WTC11 (cell line): ENCODE results near the gene STK31.

Experiments used
- FOXP1 ChIP-seq: sonication (generic); formaldehyde crosslinking; IDR thresholded peaks from 2 replicates; pipeline ENCODE4 v1.8.0; 2022; ENCODE audit warnings: missing genetic modification reagents, mild to moderate bottlenecking, moderate library complexity, borderline replicate concordance
- FOXP4 ChIP-seq: sonication (generic); formaldehyde crosslinking; IDR thresholded peaks from 2 replicates; pipeline ENCODE4 v1.8.0; 2022; ENCODE audit warnings: mild to moderate bottlenecking, missing genetic modification reagents
- RELA ChIP-seq: sonication (generic); formaldehyde crosslinking; IDR thresholded peaks from 2 replicates; pipeline ENCODE4 v1.8.1; 2022; ENCODE audit warnings: missing genetic modification reagents, mild to moderate bottlenecking, borderline replicate concordance
- TEAD1 ChIP-seq: sonication (generic); formaldehyde crosslinking; IDR thresholded peaks from 2 replicates; pipeline ENCODE4 v1.8.0; 2022; ENCODE audit warnings: mild to moderate bottlenecking, missing genetic modification reagents
- USF1 ChIP-seq: sonication (generic); formaldehyde crosslinking; IDR thresholded peaks from 2 replicates; pipeline ENCODE4 v1.8.0; 2022; ENCODE audit warnings: mild to moderate bottlenecking, missing genetic modification reagents
- TF ChIP-seq, protein P1 (sequence below): sonication (generic); formaldehyde crosslinking; IDR thresholded peaks from 2 replicates; pipeline ENCODE4 v1.8.0; 2023; ENCODE audit warnings: mild to moderate bottlenecking, missing genetic modification reagents
- TF ChIP-seq, protein P2 (sequence below): sonication (generic); formaldehyde crosslinking; IDR thresholded peaks from 2 replicates; pipeline ENCODE4 v1.8.0; 2022; ENCODE audit warnings: mild to moderate bottlenecking, missing genetic modification reagents
- TF ChIP-seq, protein P3 (sequence below): fragments of 200-600 bp; IDR thresholded peaks from 2 replicates; pipeline ENCODE4 v1.8.0; 2022; ENCODE audit warnings: antibody characterized with exemption

GRCh38 chr7:23833405-23833804 lies 123.4 kb downstream of the STK31 start:
- TF ChIP-seq, protein P1, sequence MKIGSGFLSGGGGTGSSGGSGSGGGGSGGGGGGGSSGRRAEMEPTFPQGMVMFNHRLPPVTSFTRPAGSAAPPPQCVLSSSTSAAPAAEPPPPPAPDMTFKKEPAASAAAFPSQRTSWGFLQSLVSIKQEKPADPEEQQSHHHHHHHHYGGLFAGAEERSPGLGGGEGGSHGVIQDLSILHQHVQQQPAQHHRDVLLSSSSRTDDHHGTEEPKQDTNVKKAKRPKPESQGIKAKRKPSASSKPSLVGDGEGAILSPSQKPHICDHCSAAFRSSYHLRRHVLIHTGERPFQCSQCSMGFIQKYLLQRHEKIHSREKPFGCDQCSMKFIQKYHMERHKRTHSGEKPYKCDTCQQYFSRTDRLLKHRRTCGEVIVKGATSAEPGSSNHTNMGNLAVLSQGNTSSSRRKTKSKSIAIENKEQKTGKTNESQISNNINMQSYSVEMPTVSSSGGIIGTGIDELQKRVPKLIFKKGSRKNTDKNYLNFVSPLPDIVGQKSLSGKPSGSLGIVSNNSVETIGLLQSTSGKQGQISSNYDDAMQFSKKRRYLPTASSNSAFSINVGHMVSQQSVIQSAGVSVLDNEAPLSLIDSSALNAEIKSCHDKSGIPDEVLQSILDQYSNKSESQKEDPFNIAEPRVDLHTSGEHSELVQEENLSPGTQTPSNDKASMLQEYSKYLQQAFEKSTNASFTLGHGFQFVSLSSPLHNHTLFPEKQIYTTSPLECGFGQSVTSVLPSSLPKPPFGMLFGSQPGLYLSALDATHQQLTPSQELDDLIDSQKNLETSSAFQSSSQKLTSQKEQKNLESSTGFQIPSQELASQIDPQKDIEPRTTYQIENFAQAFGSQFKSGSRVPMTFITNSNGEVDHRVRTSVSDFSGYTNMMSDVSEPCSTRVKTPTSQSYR (CRISPR knock-in tag): no peak
- TF ChIP-seq, protein P2, sequence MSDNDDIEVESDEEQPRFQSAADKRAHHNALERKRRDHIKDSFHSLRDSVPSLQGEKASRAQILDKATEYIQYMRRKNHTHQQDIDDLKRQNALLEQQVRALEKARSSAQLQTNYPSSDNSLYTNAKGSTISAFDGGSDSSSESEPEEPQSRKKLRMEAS (CRISPR knock-in tag): no peak
- TF ChIP-seq, protein P3, sequence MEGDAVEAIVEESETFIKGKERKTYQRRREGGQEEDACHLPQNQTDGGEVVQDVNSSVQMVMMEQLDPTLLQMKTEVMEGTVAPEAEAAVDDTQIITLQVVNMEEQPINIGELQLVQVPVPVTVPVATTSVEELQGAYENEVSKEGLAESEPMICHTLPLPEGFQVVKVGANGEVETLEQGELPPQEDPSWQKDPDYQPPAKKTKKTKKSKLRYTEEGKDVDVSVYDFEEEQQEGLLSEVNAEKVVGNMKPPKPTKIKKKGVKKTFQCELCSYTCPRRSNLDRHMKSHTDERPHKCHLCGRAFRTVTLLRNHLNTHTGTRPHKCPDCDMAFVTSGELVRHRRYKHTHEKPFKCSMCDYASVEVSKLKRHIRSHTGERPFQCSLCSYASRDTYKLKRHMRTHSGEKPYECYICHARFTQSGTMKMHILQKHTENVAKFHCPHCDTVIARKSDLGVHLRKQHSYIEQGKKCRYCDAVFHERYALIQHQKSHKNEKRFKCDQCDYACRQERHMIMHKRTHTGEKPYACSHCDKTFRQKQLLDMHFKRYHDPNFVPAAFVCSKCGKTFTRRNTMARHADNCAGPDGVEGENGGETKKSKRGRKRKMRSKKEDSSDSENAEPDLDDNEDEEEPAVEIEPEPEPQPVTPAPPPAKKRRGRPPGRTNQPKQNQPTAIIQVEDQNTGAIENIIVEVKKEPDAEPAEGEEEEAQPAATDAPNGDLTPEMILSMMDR: no peak
- TF ChIP-seq FOXP1 (CRISPR knock-in tag) (no peak), TEAD1 (CRISPR knock-in tag) (no peak), FOXP4 (CRISPR knock-in tag) (no peak), RELA (CRISPR knock-in tag) (no peak), USF1 (CRISPR knock-in tag) (no peak)
